HUES64 (cell line): ENCODE data around the gene BRME1.

Experiments used
- H3K27ac ChIP-seq: 2 replicates; pipeline ENCODE4 v1.7.0; 2013; ENCODE audit warnings: low read depth, low read length, inconsistent platforms
- H3K27me3 ChIP-seq: 2 replicates; pipeline ENCODE4 v1.6.1; 2013; ENCODE audit warnings: mild to moderate bottlenecking, low read length; ENCODE audit not compliant: insufficient read depth
- H3K36me3 ChIP-seq: 2 replicates; pipeline ENCODE4 v1.6.1; 2013; ENCODE audit warnings: mild to moderate bottlenecking, low read length; ENCODE audit not compliant: insufficient read depth
- H3K4me1 ChIP-seq: 2 replicates; pipeline ENCODE4 v1.6.1; 2013; ENCODE audit warnings: mild to moderate bottlenecking, low read length, moderate library complexity; ENCODE audit not compliant: insufficient read depth
- H3K4me3 ChIP-seq: 2 replicates; pipeline ENCODE4 v1.5.1; 2013; ENCODE audit warnings: mild to moderate bottlenecking, low read length, moderate library complexity
- H3K9ac ChIP-seq: 2 replicates; pipeline ENCODE4 v1.6.1; 2013; ENCODE audit warnings: mild to moderate bottlenecking, low read depth, low read length
- H3K9me3 ChIP-seq: 2 replicates; pipeline ENCODE4 v1.6.1; 2013; ENCODE audit warnings: low read depth, low read length; ENCODE audit not compliant: insufficient read depth
- WGBS: fragments of 150-250, 120-280 bp; methylation state at CpG from one replicate; pipeline ENCODE4 v1.1.7; 2013; ENCODE audit warnings: missing lambda C conversion rate; 5-methylcytosine and 5-hydroxymethylcytosine counted together

The BRME1 gene

GRCh38 chr19:13906521-13906904 lies 596 bp upstream of the BRME1 start:
- Histone ChIP-seq H3K27me3 (peaks cover 13% of the 10 kb centered on the region), H3K9ac (peak overlapping the region; percentile 76; the same call in 1 of the 2 replicates), H3K4me1 (0 out of 2 replicates have a peak, but pooled peaks cover 3% of the 10 kb centered on the region), H3K4me3 (peak overlapping the region; percentile 82), H3K36me3 (peaks cover 12% of the 10 kb centered on the region), H3K9me3 (no peaks in the 10 kb centered on the region), H3K27ac (no peak overlapping the region)
- 13% methylated on average over 13 of the region's 13 CpGs for WGBS

DNA sequence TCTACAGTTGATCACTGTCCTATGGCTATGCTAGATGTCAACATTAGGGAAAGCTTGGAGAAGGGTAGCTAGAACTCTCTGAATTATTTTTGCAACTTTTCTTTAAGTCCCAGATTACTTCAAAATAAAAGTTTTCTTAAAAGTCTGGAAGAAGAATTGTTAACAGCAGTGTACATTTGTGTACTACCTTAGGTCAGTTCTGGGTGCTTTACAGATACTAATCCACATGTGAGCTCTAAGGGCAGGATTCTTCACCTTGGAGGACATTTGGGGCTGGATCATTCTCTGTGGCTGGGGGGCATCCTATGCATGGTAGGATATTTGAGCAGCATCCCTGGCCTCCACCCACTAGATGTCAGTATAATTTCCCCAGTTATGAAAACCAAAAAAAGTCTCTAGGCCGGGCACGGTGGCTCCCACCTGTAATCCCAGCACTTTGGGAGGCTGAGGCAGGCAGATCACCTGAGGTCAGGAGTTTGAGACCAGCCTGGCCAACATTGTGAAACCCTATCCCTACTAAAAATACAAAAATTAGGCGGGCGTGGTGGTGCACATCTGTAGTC lies 2.8 kb downstream of the BRME1 start:
- no peak overlapping the region for H3K27ac ChIP-seq
- no peak overlapping the region for H3K9ac ChIP-seq
- H3K4me1 ChIP-seq: 0 out of 2 replicates have a peak, but pooled peaks cover 3% of the 10 kb centered on the region
- no peaks in the 10 kb centered on the region for H3K9me3 ChIP-seq
- H3K27me3 ChIP-seq: peaks cover 13% of the 10 kb centered on the region
- WGBS: 87% methylated on average over 4 of the region's 4 CpGs
- H3K36me3 ChIP-seq: no peaks in the 10 kb centered on the region
- H3K4me3 ChIP-seq: no peak overlapping the region

DNA sequence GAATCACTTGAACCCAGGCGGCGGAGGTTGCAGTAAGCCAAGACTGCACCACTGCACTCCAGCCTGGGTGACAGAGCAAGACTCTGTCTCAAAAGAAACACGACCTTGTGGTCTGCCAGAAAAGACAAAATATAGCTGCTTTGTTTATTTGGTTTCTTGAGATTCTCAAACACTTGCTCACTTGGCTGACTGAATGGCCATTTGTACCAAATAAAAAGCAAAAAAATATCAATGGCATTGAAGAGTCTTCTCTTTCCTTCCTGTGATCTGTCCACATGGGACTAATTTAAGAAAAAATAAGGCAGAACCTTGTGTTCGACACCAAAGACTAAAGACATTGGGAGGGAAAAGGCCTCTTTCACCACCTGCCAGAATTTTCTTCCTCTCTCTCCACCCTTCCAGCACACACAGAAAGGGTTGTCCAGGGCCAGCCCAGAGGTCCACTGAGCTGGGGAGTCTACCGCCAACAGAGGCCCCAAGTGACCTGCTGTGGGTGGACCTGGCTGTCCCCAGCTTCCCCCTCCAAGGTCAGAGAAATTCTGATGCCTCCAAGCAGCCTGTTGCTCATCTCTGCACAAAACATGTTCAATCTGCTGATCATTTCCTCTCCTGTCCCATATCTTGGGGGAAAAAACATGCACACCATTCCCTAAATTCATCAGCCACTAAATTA lies 5.9 kb downstream of the BRME1 start:
- WGBS: 80% methylated on average over 5 of the region's 5 CpGs

DNA sequence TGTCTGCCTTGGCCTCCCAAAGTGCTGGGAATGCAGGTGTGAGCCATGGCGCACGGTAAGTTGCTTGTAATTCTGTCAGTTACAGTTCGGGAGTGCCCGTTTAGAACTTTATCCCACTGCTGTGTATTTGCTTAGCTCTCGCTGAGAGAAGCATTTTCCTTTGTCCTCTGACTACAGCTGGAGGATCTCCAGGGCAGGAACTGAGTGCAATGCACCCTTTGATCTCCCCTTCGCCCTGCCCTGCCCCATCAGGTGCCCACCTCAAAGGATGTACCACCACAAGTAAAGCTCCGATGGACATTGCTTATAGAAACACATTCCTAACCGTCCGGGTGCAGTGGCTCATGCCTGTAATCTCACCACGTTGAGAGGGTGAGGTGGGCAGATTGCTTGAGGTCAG lies 6.5 kb downstream of the BRME1 start:
- Histone ChIP-seq H3K4me3 (no peak overlapping the region), H3K9ac (no peak overlapping the region), H3K4me1 (no peaks in the 10 kb centered on the region), H3K9me3 (no peaks in the 10 kb centered on the region), H3K27me3 (no peaks in the 10 kb centered on the region), H3K36me3 (no peaks in the 10 kb centered on the region), H3K27ac (no peak overlapping the region)
- 89% methylated on average over 10 of the region's 10 CpGs for WGBS

More for the DNA sequence above, 5.9 kb downstream of the BRME1 start:
- no peaks in the 10 kb centered on the region for H3K4me1 ChIP-seq
- H3K4me3 ChIP-seq: no peak overlapping the region
- H3K9me3 ChIP-seq: no peaks in the 10 kb centered on the region
- no peaks in the 10 kb centered on the region for H3K36me3 ChIP-seq
- H3K9ac ChIP-seq: no peak overlapping the region
- no peak overlapping the region for H3K27ac ChIP-seq
- H3K27me3 ChIP-seq: peaks cover 5% of the 10 kb centered on the region

- Histone ChIP-seq H3K27ac (no peak overlapping the region), H3K36me3 (no peaks in the 10 kb centered on the region), H3K9me3 (no peaks in the 10 kb centered on the region), H3K4me1 (no peaks in the 10 kb centered on the region), H3K9ac (no peak overlapping the region), H3K27me3 (no peaks in the 10 kb centered on the region), H3K4me3 (no peak overlapping the region)
- no CpG with 5 or more reads among the region's 2 CpGs for WGBS
Observed at GRCh38 chr19:13896227-13896626, 9.7 kb downstream of the BRME1 start.

- Histone ChIP-seq H3K27me3 (no peaks in the 10 kb centered on the region), H3K27ac (no peak overlapping the region), H3K4me1 (no peaks in the 10 kb centered on the region), H3K36me3 (no peaks in the 10 kb centered on the region), H3K4me3 (no peak overlapping the region), H3K9me3 (no peaks in the 10 kb centered on the region), H3K9ac (no peak overlapping the region)
- WGBS: 92% methylated on average over 4 of the region's 5 CpGs
Observed at GRCh38 chr19:13894552-13894951, 11.4 kb downstream of the BRME1 start.

DNA sequence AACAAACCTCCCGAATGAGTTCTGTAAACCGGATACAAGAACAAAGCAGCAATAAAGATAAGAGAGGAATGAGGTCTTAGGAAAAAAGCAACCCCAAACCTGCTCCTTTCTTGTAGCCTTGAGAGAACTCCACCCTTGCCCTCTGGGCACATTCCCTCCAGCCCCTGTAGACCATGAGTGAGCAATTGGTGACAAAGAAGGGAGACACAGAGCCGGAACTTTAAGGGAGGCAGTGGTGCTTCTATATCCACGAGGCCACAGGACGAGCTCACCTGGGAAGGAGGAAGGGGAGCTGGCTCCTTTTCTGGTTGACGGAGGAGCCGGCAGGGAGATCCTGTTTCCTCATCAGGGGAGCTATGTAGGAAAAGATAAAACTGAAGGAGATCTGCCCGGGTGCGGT lies 13.0 kb downstream of the BRME1 start:
- Histone ChIP-seq H3K36me3 (no peaks in the 10 kb centered on the region), H3K9ac (no peak overlapping the region), H3K4me1 (no peaks in the 10 kb centered on the region), H3K4me3 (no peak overlapping the region), H3K27me3 (no peaks in the 10 kb centered on the region), H3K9me3 (no peaks in the 10 kb centered on the region), H3K27ac (no peak overlapping the region)
- WGBS: 83% methylated on average over 9 of the region's 9 CpGs

DNA sequence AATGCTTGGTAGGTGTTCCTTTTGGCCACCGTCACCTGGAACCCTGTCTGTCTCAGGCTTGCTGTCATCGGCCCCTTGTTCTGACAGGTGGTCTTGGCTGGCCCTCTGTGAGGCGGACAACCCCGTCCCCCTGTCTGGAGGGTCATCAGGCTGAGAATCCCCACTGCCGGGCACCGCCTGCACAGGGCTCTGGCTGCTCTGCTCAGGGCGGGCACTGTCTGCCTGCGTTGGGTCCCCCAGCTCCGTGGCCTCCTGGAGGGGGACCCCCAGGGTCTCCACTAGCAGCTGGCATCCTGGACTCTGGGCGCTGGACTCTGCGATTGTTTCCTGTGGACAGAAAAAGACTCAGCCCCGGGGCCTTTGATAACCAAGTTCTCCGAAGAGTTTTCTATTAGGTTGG lies 15.8 kb downstream of the BRME1 start:
- H3K27me3 ChIP-seq: no peaks in the 10 kb centered on the region
- H3K9me3 ChIP-seq: no peaks in the 10 kb centered on the region
- H3K27ac ChIP-seq: no peak overlapping the region
- H3K4me1 ChIP-seq: no peaks in the 10 kb centered on the region
- whole genome bisulfite sequencing: 94% methylated on average over 13 of the region's 13 CpGs
- H3K36me3 ChIP-seq: no peaks in the 10 kb centered on the region
- no peak overlapping the region for H3K4me3 ChIP-seq
- no peak overlapping the region for H3K9ac ChIP-seq

DNA sequence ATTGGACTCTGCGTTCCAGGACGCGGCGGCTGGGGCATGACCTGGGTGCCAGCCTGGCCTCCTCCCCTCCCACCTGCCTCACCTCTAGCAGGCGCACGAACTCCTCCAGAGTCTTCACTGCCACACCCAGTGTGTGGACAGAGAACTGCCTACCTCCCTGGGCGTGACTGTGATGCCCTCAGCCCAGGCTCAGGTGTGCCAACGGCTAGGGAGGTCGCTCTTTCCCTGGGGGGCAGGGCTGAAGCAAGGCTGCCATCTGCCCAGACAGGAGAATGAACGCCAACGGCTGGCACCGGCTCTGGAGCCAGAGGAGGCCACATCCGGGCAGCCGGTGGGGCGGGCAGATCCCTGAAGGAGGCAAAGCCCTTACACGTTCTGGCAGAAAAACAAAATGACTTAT lies 17.6 kb downstream of the BRME1 start:
- H3K27ac ChIP-seq: no peak overlapping the region
- H3K4me1 ChIP-seq: no peaks in the 10 kb centered on the region
- H3K27me3 ChIP-seq: no peaks in the 10 kb centered on the region
- H3K9ac ChIP-seq: no peak overlapping the region
- H3K9me3 ChIP-seq: no peaks in the 10 kb centered on the region
- 90% methylated on average over 16 of the region's 16 CpGs for WGBS
- H3K4me3 ChIP-seq: no peak overlapping the region
- H3K36me3 ChIP-seq: no peaks in the 10 kb centered on the region

DNA sequence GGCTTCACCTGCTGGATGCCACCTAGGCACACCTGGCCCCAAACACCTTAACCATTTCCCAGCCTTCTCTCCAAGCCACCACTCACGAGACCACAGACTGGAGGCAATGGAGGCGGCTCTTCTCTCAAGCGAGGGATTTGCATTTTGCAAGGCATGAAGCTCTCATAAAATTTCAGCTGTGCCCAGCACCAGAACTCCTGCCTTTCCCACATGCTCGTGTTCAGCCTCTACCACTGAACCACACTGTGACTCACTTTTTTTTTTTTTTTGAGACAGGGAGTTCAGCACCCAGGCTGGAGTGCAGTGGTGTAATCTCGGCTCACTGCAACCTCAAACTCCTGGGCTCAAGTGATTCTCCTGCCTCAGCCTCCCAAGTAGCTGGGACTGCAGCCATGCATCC lies 18.4 kb downstream of the BRME1 start:
- Histone ChIP-seq H3K4me3 (no peak overlapping the region), H3K9ac (no peak overlapping the region), H3K36me3 (no peaks in the 10 kb centered on the region), H3K27ac (no peak overlapping the region), H3K9me3 (no peaks in the 10 kb centered on the region), H3K4me1 (no peaks in the 10 kb centered on the region), H3K27me3 (no peaks in the 10 kb centered on the region)
- 88% methylated on average over 5 of the region's 5 CpGs for WGBS

- Histone ChIP-seq H3K36me3 (no peaks in the 10 kb centered on the region), H3K4me1 (no peaks in the 10 kb centered on the region; the same call in 1 of the 2 replicates), H3K4me3 (no peak overlapping the region), H3K9ac (no peak overlapping the region), H3K27me3 (no peaks in the 10 kb centered on the region), H3K9me3 (no peaks in the 10 kb centered on the region), H3K27ac (no peak overlapping the region)
- 78% methylated on average over 16 of the region's 16 CpGs for WGBS
Observed at GRCh38 chr19:13887018-13887436, 18.9 kb downstream of the BRME1 start.
